Activated CD4-positive, CD25-positive, alpha-beta regulatory T cell treated with anti-CD3 and anti-CD28 coated beads, Interleukin-2, amount 50 U/mL, for 72 hours (primary cell): ENCODE measurements around the gene ZSCAN21.

ENCODE experiments used
- DNase-seq: peaks from one replicate; pipeline ENCODE4 v3.0.0; 2021

The ZSCAN21 gene

DNA sequence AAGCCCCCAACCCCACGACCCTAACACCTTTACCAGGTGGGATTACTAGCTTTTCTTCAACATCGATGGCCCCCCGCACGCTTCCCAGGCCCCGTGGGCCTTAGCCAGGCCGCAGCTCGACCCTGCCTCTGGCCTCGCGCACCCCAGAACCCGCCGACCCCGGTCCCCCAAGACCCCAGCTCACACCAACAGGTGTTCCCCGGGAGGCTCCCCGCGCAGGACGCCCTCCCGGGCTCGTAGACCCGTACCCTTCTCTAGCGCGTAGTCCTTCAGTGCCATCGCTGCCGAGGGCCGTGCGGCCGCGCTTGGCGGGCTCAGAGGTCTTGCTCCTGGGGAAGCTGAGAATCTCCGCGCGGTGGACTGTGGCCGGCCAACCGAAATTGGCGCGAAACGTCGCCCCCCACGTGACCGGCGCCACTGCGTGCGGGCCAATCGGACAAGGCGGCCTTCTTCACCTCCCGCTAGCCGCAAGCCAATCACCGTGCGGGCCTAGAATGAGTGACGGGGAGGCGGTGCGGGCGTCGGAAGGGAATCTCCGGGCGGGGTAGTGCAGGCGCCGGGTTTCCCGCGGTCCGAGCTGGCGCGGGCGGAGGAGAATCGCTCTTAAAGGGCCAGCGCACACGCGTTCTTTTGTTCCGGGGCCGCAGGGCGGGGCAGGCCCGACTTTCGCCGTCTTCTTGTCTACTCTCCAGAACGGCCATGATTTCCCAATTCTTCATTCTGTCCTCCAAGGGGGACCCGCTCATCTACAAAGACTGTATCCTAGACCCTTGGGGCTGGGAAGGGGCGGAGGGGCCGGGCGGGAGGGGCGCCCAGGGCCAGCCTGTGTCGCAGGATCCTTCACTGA is 51.7 kb downstream of the ZSCAN21 start, which contains the start of the genes AP4M1 and MCM7:
Gene AP4M1, plus strand, starts transcription at position 628 of the 847 bp plus-strand sequence. Its CDS starts 72 bp downstream, at position 700.
Gene MCM7, minus strand, starts transcription at position 382 of the 847 bp plus-strand sequence. Its CDS starts 103 bp downstream, at position 279.
- DNase-seq = peak; percentile 97

- no peak for DNase-seq
Observed at GRCh38 chr7:100102950-100103840, 53.6 kb downstream of the ZSCAN21 start.

DNA sequence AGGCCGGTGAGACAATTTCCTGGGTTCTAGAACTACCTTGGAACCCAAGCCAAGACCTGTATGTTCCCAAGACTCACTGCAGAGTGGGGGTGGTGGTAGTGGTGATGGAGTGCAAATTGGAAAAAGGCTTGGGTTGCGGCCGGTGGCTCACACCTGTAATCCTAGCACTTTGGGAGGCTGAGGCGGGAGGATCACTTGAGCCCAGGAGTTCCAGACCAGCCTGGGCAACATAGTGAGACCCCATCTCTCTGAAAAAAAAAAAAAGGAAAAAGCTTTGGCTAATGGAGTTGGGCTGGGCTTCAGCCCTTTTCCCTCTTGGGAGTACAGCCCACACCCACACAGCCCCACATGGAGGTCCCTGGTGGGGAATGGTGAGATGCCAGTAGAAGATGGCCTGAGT is 56.0 kb downstream of the ZSCAN21 start:
- no peak for DNase-seq

GRCh38 chr7:100106633-100107032 is 57.1 kb downstream of the ZSCAN21 start:
- DNase-seq = no peak

DNA sequence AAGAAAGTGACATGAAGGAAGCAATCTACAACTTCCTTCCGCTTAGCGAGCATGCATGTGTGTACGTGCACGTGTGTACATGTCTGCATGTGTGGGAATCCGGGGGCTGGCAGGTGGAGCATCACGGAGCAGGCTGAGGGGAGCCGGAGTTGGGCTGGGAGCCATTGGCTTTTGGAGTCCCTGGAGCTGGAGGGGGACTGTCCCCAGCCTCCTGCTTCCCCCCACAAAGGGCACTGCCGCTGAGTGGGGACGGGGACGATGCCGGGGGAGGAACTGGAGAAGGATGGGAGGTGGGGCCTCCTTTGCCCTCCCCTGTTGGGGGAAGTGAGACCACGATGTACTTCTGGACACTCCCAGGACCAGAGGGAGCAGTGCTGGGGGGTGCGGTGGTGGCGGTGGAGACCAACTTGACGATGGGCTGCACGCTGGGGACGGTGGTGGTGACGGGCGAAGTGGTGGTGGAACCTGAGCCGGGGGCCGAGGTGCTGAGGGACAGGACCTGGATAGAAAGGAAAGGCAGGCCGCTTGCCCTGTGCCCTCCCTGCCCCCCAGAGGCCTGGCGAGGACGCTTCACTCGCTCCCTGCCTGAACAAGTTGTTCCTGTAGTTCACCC is 57.7 kb downstream of the ZSCAN21 start:
- DNase-seq = no peak

- DNase-seq = no peak
Observed at GRCh38 chr7:100107890-100108289, 58.3 kb downstream of the ZSCAN21 start.

GRCh38 chr7:100109521-100110163 is 60.1 kb downstream of the ZSCAN21 start:
- DNase-seq = no peak

DNA sequence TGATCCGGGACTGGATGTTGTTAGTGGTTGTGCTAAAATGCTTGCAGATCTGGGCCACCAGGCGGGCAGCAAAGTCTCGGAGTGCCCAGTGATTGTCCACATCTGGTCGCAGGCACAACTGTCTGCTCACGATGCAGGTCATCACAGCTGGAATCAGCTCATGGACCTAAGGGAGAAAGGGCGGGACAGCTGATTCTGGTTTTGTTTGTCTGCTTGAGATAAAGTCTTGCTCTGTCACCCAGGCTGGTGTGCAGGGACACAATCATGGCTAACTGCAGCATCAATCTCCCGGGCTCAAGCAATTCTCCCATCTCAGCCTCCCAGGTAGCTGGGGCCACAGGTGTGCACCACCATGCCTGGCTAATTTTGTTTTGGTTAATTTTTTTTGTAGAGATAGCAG is 61.6 kb downstream of the ZSCAN21 start:
- no peak for DNase-seq

DNA sequence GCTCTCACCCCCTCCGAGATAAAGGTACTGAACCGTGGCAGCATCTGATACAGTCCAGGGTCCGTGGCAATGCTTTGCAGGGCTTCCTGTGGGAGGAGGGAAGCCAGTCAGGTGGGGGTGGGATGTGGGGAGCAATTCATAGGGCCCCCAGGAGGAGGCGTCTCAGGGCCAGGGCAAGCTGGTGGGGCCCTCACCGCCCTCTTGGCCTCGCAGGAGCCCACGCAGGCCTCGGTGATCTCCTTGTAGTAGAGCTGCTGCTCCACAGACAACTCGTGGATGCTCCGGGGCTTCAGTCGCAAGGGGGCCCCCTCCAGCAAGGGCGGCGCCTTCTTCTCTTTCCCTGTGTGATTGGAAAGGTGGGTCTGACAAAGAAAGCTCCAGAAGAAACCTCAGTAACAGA is 62.3 kb downstream of the ZSCAN21 start:
- no peak for DNase-seq
